GM18951 (cell line): ENCODE results near the gene RPL23.

ENCODE experiments used
- POLR2A ChIP-seq: IDR thresholded peaks from 4 replicates; pipeline ENCODE4 v1.6.1; 2011; ENCODE audit warnings: mild to moderate bottlenecking; ENCODE audit not compliant: insufficient read length, insufficient read depth; ENCODE audit errors: extremely low read depth
- in situ Hi-C: fragments of 300-500 bp; cut with MboI; formaldehyde crosslinking; loops from one replicate; pipeline ENCODE4 v1.12.0; 2022; ENCODE audit warnings: low sequenced_read_pairs, mixed read lengths, inconsistent platforms; ENCODE audit not compliant: unreplicated experiment

The RPL23 gene

DNA sequence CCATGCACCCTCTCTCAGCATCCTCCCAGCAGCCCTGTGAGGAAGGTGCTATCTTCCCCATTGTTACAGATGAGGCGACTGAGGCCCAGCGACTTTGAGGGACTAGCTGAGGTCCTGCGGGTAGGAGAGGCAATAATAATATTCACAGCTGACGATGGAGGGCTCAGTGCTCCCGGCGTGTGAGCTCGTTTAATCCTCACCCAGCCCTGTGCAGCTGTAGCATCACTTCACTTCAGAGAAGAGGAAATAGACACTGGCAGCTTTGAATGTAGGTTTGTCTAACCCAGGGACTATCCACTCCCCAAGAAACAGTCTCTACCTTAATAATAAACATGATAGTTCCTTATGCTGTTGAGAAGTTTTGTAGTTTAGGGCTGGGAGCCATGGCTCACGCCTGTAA, 37.9 kb upstream of the RPL23 start:
- in situ Hi-C loops: no loop called here

DNA sequence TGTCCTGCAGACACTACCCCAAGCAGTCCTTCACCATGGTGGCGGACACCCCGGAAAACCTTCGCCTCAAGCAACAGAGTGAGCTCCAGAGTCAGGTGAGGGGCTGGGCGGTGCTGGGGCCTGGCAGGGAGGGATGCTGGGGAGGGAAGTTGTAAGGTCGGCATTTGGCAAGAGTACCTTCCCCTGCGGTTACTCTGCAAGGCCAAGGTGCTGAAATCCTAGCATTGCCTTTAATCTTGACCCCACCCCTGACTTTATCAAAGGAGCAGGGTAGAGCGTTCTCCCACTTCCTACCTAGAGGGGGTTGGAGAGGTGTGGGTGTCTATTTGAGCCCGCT, 36.9 kb upstream of the RPL23 start:
- in situ Hi-C loops: no loop called here
- no peak for TF ChIP-seq POLR2A

More for the DNA sequence above, 37.9 kb upstream of the RPL23 start:
- TF ChIP-seq POLR2A: no peak

DNA sequence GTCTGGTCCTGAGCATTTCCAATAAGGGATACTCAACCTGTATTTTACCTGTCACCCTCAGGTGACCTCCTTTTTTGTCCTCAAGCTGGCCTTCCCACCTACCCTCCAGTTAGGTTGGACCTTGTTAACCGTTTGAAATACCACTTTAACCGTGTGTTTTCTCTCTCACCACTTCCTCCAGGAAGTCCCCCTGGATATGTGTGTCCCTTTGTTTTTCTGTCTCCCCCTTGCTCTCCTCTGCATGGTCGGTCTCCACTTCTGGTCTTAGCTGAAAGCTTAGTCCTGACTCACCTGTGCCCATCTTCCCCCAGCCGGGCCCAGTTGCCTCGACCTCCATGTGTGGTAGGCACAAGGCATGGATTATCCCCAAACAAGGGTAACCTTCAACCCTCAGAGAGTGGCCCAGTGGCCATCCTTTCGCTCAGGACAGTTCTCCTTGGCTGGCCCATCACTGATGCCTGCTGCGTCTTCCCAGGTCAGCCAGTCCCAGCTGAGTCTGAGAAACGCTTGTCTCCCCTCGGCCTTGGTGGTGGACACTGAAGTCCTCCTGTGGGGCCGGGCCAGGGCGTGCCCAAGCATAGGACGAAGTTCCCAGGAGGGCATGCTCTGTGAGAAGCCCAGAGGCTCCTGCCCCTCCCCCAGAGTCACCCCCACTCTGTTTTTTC, 36.4 kb upstream of the RPL23 start:
- in situ Hi-C loops: no loop called here
- TF ChIP-seq POLR2A: no peak

DNA sequence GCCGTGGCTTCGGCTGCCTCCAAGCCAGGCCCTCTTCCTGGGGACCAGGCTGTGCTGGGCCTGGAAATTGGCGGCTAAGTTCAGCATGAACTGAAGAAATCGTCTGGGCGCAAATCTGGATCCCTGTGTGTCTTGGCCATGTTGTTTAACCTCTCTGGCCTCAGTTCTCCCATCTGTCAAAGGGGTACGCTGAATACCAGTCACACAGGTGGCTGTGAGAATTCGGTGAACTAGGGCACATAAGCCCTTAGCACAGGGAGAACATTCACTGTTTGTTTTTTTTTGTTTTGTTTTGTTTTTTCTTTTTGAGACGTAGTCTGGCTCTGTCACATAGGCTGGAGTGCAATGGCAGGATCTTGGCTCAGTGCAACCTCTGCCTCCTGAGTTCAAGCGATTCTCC, 35.3 kb upstream of the RPL23 start:
- no peak for TF ChIP-seq POLR2A
- in situ Hi-C loops: no loop called here

DNA sequence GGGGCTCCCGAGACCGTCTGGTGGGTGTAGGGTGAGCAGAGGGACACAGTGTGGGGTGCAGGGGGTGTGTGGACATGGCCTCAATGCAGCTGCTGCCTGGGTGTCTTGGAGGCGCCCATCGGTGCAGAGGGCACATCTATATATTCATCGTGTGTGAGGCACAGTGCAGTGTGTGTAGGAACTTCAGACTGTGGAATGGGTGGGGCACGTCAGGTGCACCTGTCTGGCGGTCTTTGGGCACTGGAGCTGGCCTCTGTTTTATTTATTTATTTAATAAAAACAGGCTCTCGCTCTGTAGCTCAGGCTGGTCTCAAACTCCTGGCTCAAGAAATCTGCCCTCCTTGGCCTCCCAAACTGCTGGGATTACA, 33.1 kb upstream of the RPL23 start:
- in situ Hi-C loops: no loop called here
- TF ChIP-seq POLR2A: no peak

DNA sequence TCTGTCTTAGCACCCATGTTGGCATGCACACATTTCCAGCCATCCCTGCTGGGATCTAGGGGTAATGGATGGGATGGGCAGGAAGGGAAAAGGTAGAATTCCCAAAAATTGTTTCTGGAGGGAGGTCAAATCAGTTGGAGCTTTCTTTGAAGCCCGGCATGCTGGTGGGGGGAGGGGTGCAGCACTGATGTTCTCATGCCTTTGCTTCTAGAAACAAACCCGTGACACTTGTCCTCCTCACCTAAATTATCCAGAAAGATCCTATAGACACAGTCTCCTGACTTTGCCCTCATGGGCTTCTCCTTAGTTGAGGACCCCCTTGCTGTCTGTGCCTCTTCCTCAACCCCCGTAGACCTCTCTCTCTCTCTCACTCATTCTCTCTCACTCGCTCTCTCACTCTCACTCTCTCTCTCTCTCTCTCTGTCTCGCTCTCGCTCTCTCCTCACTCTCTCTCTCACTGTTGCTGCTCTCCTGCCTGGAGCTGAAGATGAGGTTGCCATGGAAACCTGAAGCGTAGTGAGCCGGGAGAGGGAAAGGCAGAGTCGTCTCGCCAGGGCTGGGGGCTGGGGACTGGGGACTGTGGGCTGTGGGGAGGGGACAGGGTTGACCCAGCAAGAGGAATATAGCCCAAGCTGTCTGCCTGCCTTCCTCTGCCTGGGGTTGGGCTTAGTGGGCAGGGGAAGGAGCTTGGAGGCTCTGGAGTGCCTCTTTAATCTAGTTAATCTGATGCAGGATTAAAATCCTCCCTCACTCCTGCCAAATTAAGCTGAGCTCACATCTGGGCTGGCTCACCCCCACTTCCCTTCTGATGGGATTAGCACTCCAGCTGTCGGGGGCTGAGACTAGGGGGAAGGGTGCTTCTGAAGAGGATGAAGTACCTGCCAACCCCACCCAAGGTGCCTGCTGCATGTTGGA, 32.5 kb upstream of the RPL23 start:
- no peak for TF ChIP-seq POLR2A
- in situ Hi-C loops: no loop called here

DNA sequence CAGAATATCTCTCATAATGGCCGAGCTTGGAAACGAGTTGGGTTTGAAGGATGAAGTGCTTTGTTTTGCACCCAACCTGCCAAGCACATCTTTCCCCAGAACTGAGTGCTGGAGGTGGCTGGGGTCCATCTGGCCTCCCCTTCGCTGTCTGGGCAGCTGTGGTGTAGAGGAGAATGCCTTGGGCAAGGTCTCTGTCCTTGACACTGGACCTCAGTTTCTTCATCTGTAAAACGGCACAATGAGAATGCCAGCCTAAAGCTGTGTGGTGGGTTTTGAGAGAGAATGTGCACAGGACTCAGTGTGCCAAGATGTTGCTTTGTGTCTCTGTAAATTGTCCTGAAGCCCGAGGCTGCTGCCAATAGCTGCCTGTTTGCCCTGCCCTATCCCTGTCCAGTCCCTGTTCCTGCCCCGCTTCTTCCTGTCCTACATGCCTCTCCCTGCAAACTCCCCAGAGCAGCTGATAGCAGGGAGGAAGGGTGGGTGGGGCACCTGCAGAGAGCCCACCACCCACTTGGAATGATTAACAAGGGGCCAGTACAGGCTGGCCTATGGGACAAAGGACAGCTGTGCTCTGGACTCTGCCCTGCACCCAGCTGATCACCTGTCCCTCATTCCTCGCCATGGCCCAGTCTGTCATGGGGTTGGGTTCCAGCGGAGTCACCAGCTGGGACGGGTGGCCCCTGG, 31.7 kb upstream of the RPL23 start:
- no peak for TF ChIP-seq POLR2A
- in situ Hi-C loops: no loop called here

DNA sequence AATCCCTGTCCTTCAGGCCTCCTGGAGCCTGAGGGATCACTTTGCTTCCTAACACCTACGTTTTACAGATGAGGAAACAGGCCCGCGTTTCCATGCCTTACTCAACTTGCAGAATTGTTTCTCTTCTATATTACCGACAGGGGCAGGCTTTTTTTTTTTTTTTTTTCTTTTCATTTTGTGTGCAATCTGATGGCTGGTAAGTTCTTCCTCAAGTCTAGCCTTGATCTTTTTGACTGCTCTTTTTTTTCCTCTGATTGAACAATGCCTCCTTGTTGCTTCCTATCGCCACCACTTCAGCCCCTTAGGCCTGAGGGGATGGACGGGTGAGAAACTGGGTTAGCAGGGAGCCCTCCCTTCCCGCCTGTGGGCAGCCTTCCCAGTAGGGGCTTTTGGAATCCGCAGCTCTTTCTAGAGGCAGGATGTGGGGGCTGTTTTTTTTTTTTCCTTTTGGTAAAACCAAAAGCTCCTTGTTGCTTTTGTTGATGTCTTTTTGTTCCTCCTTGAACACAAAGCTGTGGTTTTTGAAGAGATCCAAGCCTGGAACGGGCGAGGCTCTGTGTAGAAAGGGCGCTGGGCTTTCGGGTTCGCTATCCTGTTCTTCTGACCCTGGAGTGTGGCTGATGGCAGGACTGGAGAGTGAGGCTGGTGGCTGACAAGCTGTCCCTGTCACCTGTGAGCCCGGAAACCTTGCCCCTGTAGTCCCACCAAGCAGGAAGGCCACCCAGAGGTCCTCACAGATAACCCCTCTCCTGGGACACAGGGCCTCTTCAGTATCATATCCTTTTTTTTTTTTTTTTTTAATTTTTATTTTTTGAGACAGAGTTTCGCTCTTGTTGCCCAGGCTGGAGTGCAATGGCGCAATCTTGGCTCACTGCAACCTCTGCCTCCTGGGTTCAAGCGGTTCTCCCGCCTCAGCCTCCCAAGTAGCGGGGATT, 30.3 kb upstream of the RPL23 start:
- in situ Hi-C loops: no loop called here
- TF ChIP-seq POLR2A: no peak

DNA sequence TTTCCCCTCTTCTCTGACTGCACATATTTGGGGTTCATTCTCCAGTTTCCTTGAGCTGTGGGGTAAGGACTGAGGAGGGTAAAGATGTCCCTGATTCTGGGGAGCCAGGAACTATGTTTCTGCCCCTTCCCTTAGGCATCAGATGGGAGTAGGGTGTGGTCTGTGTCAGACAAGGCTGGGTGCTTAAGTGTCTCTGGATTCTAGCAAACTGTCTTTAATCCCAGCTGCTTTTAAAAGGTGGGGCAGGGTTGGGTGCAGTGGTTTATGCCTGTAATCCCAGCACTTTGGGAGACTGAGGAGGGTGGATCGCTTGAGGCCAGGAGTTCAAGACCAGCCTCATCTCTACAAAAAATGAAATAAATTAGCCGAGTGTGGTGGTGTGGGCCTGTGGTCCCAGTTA, 29.3 kb upstream of the RPL23 start:
- in situ Hi-C loops: no loop called here
- no peak for TF ChIP-seq POLR2A

DNA sequence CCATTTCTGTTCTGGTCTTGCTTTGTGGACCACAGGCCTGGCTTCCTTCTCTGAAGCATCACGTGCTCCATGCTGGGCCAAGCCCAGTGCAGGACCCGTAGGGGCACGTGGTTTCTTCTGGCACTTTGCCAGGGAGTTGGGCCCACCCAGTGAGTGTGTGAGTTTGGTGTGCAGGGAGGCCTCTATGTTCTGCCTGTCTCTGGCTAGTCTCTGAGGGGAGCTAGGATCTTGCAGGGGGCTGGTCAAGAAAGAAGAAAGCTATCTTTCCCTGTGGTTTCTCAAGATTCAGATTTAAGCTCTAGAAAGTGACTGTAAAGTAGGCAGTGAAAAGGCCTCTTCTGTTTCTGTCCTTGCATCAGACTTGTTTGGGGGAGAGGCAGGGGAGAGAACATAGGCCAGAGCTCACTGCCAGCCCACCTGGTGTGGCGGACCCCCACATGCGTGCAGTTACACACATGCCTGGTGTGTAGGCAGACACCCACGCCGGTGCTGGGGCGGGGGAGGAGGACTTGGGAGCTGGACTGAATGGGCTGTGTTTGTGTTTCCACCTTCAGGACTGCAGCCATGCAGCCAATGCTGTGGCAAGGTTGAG, 28.2 kb upstream of the RPL23 start:
- no peak for TF ChIP-seq POLR2A
- in situ Hi-C loops: no loop called here

DNA sequence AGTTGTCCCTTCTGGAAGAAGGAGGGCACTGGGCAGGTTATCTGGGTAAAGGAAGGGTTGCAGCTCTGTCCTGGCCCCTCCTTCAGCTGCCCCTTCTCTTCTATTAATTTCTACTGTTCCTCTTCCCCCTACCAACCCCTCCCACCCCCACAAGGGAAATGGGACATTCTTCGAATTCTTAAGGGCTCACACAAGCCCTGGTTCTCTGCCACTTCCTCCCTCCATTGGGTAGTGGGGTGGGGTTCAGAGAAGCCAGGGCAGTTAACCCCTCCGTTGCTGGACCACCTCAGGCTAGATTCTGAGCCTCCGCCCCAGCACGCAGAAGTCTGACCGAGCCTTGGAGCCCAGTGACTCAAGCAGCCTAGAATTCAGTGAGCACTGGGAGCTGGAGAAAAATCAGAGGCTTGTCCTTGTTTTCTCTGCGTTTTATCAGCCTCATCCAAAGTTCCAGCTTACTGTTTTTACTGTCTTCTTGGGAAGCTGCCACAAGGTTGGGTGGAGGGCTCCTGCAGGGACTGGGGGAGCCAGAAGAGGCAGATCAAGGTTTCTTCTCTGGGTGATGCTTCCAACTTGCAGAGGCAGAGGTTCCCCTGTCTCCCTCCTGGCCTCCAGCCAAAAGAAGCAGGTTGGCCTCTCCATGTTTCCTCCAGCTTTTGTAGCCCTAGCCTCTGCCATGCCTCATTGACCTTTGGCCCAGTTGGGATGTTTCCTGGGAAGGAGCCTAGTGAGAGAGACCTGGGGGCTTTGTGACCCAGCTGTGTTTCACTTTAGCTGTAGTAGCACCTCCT, 26.6 kb upstream of the RPL23 start:
- in situ Hi-C loops: no loop called here
- no peak for TF ChIP-seq POLR2A
